Measurements from ENCODE around the gene PARL.

The PARL gene

DNA sequence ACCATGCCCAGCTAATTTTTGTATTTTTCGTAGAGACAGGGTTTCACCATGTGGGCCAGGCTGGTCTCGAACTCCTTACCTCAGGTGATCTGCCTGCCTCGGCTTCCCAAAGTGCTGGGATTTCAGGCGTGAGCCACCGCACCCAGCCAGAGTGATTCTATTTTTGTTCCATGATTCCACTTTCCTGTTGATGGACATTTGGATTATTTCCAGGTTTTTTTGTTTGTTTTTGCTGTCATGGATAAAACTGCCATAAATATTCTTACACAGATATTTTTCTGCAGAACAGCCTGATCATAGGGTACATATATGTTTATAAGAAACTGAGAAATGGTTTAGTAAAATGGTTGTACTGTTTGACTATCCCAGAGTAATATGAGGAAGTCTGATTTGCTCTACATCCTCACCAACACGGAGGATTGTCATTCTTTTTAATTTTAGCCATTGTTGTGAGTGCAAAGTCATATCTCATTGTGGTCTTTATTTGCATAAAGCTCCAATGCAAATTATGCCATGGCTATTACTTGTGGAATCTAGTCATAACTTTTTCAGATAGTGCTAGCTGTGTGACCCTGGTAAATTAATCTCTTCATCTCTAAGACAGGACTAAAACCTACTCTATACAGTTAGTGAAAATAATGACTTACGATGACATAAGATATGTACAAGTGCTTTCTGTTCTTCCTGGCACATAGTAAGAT, 102.0 kb downstream of the PARL start:
- no peak for DNase-seq

DNA sequence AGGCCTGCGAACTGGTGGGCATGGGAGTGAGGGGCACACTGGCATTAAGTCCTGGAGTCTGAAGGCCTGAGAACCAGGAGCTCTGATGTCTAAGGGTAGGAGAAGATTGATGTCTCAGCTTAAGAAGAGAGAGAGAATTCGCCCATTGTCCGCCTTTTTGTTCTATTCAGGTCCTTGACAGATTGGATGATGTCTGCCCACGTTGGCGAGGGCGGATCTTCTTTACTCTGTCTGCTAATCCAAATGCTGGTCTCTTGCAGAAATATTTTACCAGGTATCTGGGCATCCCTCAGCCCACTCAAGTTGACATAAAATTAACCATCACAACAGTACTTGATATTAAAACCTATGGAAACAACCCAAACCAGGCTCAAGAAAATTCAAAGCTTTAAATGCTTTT, 103.4 kb downstream of the PARL start:
- no peak for DNase-seq

DNA sequence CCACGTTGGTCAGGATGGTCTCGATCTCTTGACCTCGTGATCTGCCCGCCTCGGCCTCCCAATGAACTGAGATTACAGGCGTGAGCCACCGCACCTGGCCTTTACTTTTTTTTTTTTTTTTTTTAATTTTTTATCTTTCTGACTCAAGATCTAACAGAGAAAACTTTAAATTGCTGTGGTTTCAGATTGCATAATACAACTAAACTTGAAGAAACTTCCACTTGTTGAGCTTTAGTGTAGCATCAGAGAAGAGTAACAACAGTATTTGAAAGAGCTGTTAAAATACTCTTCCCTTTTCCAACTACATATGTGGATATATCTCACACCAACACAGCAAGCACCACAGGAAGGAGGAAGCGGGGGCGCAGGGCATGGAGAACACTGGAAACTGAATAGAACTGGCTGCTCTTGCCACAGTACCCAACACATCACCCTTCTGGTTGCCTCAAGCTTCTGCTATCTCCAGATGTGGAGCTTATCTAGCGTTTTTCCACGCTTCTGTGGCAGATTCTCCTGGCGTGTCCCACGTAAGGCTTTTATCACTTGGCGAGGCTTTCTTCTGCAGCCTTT, 104.7 kb downstream of the PARL start:
- DNase-seq = no peak
